Activated T-helper 1 cell treated with Interleukin-2 at 50 U/mL for 16 hours (primary cell): ENCODE results near the gene ITIH4.

Experiments
- DNase-seq: peaks from one replicate; pipeline ENCODE4 v3.0.0-alpha.2; 2020; ENCODE audit warnings: low read depth

The ITIH4 gene

DNA sequence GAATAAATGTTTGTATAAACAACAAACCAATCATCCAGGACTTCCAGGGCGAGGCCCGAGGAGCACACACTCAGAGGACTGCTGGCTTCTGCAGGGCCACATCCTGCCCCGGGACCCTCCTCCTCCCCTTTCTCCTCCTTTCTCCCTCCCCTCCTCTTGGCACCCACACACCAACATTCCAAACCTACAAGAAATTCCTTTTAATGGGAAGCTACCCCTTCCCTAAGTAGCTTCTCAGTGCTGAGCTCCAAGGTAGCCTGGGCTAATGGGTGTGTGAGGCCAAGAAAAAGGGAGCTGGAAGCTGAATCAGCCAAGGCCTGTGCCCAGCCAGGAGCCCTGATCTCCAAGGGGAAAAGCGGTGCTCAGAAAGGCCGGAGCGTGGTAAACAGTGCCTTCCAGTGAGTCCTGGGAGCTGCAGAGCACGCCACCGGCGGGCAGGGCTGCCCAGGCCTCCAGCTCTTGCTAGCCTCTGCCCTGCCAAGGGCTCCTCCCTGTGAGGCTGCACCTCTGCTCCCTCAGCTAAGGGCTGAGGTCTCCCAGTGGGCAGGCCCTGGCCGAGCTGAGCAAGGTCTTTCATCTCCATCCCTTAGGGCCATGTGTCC is 32.0 kb downstream of the ITIH4 start:
- DNase-seq = no peak

DNA sequence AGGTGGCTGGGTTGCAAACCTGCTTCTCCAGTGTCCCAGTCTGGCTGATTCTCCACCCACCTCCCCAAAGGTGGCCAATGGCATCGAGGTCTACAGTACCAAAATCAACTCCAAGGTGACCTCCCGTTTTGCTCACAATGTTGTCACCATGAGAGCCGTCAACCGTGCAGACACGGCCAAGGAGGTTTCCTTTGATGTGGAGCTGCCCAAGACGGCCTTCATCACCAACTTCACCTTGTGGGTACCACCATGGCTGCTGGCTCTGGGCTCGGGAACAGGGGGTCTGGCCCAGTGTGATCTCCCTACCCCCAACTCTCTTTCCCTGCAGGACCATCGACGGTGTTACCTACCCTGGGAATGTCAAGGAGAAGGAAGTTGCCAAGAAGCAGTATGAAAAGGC is 34.1 kb downstream of the ITIH4 start:
- DNase-seq = no peak

DNA sequence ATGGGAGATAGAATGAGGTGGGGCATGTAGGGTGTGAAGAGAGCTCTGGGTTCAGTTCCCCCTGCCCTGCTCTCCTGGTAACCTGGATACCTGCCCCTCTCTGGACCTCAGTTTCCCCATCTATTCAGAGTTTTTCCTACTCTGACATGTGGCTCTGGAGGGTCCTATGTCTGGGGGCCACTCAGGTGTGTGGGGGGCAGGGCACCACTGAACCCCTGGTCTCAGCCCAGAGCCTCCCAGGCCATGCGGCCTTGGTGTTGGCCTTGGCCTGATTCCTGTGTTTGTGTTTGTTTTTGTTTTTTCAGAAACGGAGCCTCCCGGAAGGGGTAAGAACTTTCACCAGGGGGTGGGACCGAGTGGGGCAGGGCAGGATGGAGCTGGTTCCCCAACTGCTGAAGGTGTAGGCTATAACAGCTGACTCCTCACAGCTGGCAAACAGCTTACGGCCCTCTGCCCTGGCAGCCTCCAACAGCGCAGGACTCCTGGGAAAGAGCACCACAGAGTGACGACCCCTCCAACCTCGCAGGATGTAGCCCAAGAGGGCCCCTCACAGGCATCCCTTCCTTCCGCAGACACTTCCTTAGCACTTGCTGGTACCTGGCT is 35.1 kb downstream of the ITIH4 start:
- DNase-seq = no peak

DNA sequence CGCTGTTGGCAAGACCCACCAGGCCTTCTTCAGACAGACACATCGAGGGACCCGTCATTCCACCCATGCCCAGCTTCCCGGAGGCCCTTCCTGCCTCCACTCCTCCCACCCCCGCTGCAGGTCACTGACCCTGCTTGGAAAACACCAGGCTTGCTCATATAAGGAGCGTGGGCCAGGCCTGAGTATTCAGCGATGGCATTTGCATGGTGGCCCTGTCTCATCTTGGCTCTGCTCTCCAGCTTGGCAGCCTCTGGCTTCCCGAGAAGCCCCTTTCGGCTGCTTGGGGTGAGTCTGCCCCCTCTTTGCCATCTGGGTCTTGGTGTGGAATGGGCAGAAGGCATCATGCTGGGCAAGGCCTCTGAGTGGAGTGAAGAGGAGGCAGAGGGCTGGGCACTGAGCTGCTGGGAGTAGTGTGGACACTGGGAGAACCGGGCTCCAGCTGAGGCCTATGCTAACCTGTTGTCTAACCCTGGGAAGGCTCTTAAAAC is 35.8 kb downstream of the ITIH4 start, which contains the start of gene ITIH3:
TSS of gene ITIH3 (plus strand) at position 185 of the 488 bp plus-strand sequence. CDS start at position 193, 8 bp downstream.
- no peak for DNase-seq

DNA sequence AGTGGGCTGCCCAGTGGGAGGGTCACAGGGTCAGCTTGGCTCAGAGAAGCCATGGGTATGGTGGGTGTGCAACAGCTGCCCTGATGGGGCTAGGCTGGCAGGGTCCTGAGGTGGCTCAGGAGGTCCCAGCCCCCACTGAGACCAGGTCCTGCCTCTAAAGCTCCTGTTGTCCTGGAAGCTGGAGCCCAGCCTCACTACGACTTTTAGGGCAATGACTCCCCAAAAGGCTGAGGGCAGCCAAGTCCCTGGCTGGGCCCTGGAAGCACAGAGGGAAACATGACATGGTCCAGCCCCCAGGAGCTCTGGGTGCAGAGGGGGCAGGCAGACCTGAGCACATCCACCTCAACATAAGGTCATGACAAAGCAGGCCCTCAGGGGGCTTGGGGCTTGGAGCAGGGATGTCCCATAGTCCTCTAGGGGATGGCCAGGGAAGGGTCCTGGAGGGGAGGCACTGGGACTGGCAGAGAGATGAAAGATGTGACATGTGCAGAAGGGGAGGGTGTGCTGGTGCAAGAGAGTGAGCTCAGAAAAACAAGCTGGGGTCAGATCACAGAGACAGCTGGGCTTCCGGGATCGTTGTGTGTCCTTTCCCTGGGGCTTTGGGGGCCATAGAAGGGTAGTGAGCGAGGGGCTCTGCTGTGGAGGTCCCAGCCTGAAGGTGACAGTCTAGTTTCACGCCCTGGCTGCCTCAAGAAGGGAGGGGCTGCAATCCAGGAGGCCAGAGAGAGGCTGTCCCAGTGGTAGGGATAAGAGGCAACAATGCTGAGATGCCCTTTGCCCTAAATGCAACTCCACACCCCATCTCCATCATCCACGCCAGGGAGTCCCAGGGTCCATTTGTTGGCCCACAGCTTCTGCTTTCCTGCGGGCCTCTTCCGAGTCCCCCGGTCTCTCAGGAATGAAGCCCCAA is 36.5 kb downstream of the ITIH4 start:
- DNase-seq = no peak

DNA sequence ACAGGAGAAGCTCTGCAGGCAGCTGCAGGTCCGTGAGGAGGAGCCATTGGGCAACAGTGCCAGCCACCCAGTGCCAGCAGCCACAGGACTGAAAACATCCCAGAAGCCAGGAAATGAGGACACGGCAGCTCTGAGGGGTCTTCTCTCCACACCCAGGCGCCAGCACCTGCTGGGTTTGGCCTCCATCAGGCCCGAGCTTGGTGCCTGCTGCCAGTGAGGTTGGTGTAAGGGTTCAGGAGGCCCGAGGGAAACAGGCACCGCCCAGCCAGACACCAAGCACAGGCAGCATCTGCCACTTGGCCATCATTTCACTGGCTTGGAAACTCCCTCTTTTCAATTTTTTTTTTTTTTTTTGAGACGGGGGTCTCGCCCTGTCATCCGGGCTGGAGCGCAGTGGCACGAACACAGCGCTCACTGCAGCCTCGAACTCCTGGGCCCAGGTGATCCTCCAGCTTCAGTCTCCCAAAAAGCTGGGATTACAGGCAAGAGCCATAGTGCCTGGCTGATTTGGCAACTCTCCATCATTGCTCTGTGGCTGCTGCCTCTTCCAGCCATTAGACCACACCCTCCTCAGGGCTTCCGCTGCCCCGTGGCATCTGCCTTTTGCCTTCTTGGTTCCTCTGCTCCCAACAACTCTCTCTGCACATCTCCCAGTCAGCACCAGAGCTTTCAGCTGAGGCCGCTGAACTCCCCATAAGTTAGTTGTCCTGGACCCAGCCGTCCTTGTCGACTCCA is 37.3 kb downstream of the ITIH4 start:
- DNase-seq = no peak

DNA sequence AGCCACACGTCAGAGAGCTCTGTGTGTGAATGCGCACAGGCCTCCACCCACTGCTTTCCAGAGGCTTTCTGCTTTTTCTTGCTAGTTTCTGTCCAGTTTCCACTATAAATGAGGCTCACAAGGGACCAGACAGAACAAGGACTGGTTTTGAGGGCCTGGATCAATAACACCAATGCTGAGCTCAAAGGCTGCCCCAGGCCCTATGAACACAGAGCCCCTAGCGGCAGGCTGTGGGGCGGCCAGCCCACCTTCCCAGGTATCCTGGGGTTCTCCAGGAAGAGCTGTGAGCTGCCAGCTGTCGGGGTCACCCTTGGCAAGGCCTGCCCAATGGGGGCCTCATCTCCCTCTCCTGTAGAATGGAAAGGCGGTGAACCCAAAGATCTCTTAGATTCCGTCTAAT is 38.1 kb downstream of the ITIH4 start:
- DNase-seq = no peak

DNA sequence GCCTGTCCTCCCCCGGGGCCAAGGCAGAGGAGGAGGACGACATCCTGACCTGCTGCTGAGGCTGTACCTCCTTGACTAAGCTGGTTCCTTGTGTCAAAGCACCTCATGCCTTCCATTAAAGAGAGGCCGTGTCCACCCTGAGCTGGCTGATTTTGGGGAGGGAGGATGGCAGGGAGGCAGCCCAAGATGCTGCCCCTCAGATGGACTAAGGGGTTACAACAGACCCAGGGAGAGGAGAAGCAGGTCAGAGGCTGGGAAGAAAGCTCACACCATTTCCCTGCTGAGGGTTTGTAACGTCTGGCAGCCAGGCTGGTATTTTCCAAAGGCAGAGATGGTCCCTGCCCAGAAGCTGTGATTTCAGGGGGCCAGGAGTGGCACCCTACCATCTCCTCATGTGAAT is 38.5 kb downstream of the ITIH4 start:
- DNase-seq = no peak

DNA sequence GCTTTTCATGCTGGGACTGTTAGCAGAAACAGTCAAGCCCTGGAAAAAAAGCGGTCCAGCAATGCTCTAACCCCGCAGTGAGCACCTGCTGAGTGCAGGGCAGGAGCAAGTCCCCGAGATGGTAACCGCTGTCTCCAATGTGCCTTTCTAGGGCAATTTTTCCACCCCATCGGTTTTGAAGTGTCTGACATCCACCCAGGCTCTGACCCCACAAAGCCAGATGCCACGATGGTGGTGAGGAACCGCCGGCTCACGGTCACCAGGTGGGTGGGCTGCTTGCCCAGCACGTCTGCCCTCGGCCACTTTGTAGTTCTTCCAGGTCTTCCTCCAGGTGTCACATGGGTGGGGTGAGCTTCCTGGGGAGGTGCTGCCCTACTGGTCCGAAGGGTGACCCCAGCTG is 39.1 kb downstream of the ITIH4 start:
- DNase-seq = no peak

DNA sequence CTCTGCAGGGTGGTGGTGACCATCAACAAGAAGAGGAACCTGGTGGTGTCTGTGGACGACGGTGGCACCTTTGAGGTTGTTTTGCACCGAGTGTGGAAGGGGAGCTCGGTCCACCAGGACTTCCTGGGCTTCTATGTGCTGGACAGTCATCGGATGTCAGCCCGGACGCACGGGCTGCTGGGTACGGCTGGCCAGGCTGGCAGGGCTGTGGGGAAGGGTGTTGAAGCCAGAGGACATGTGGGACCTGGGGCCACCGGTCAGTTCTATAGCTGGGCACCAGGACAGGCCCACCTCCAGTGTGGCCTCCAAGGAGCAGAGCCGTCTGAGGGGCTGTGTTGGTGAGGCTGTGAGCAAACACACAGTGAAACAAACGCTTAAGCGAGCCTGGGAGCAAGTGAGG is 39.7 kb downstream of the ITIH4 start:
- no peak for DNase-seq

DNA sequence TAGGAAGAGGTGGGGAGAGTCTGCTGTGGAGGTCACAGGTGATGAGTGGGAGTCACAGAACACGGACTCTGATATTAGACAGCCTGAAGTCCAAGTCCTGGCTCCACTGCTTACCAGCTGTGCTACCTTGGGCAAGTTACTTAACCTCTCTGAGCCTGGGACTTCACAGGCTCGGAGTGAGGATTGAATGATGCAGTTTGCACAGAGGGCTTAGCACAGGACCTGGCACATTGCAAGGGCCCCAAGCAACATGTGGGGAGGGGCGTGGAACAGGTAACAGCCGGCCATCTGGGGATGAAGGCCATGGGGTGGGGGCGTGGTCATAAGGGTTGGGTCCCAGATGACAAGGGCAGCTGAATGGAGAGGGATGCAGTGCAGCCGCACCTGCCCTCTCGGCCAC is 40.1 kb downstream of the ITIH4 start:
- no peak for DNase-seq

DNA sequence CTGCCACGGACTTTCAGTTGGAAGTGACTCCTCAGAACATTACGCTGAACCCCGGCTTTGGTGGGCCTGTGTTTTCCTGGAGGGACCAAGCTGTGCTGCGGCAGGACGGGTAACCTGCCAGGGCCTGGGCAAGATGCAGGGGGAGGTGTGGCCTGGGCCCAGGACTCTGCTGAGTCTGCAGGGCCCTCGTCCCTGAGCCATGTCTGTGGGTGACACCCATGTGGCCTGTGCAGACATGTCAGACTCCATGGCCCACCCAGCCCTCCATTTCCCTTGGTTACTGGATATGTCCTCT is 40.8 kb downstream of the ITIH4 start:
- DNase-seq = no peak

DNA sequence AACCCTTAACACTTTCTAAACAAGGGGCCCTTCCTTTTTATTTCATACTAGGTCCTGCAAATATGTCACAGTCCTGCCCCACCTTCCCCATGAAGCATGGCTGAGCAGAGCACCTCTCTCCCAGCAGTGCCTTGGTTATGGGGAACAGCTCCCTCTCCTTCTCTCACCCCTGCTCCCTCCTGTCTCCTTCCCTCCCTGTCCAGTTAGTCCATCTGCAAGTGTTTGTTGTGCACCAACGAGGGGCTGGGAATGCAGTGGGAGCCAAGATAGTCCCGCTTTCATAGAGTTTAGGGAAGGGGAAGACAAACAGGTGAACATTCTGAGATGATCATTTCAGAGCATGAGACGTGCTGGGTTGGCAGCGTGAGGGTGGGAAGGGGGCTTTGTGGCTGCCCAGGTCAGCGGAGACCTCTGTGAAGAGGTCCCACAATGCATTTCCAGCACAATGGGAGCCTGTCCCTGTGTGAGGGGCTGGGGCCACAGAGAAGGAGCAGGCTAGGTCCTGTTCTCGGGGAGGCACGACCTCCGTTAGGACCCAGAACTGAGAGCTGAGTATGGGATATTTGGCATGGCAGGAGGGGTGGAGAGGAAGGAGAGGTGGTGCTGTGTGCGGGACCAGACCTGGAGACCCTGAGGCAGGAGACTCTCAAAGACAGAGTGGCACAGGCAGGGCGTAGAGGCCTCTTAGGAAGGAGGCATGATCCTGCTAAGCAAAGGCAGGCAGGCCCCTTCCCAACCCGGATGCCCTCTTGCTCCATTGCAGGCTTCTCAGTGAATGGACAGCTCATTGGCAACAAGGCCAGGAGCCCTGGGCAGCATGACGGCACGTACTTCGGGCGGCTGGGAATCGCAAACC is 41.4 kb downstream of the ITIH4 start:
- no peak for DNase-seq

DNA sequence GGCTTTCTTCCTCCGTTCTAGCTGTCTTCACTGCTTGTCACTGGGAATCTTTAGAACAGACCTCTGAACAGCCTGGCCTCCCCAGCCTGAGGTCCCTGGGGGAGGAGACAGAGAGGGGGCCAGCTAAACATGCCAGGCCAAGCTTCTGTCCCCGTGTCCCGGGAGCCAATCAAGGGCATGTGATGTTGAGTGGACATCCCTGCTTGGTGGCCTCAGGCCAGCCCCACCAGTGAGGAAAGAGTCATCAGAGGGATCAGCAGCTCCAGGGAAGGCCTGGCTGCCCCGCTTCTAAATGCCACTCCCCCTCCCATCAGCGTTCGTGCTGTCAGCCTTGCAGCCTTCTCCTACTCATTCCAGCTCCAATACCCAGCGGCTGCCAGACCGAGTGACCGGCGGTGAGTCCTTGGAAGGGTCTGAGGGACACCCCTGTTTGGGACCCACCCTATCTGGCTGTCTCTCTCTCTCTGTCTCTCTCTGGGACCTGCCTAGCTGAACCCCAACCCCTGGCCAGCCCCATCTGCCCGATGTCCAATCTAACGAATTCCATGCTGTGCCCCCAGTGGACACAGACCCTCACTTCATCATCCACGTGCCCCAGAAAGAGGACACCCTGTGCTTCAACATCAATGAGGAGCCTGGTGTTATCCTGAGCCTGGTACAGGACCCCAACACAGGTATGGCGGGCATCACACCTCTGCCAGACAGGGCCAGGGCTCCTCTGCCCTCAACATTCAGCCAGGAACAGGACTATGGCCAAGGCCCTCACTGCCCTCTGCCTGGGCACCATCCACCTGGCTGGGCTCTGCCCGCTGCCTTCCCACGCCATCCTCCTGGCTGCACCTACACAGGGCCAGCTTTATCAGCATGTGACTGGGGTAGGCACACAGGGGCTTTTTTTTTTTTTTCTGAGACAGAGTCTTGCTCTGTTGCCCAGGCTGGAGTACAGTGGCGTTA is 42.5 kb downstream of the ITIH4 start:
- DNase-seq = no peak

DNA sequence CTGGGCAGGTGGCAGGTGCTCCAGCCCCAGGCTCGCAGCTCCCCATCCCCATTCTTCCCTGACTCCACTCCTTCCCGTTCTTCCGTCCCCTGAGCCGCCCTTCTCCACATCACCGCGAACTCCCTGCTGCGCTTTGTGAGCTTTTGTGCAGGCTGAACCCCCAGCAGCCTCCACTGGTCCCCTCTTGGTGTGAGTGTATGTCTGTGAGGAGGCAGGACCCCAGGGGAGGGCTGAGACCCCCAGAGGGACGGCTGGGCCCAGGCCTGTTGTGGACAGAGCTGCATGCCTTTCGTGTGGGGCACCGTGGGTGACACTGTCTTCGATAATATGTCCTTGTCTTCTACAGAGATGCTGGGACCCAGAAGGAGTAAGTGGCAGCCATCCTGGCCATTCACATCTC is 43.2 kb downstream of the ITIH4 start:
- no peak for DNase-seq

DNA sequence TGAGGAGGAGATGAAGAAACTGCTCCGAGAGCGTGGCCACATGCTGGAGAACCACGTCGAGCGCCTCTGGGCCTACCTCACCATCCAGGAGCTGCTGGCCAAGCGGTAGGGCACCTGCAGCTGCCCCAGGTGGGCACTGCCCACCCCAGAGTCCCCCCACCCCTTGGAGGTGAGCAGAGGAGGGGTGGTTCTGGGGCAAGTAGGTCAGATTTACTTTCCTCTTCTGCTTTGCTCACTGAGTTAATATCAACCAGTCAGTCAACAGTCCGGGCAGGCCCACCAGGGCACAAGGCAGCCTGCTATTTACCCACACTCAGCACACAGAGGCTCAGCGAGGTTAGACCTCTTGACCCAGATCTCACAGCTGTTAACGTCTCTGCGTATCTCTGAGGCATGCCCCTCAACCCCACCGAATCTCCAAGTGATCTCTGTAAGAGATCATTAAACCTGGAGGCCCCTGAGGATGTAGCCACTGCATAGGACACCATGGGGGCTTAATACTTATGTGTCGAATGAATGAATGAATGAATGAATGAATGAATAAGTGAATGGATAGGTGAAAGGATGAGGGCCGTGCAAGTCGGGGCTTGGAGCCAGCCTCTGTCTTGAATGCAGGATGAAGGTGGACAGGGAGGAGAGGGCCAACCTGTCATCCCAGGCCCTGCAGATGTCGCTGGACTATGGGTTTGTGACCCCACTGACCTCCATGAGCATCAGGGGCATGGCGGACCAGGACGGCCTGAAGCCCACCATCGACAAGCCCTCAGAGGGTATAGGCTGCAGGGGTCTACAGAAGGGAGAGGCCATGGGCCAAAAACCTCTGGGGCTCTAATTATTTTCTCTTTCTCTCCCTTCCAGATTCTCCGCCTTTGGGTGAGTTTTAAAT is 43.9 kb downstream of the ITIH4 start:
- no peak for DNase-seq

DNA sequence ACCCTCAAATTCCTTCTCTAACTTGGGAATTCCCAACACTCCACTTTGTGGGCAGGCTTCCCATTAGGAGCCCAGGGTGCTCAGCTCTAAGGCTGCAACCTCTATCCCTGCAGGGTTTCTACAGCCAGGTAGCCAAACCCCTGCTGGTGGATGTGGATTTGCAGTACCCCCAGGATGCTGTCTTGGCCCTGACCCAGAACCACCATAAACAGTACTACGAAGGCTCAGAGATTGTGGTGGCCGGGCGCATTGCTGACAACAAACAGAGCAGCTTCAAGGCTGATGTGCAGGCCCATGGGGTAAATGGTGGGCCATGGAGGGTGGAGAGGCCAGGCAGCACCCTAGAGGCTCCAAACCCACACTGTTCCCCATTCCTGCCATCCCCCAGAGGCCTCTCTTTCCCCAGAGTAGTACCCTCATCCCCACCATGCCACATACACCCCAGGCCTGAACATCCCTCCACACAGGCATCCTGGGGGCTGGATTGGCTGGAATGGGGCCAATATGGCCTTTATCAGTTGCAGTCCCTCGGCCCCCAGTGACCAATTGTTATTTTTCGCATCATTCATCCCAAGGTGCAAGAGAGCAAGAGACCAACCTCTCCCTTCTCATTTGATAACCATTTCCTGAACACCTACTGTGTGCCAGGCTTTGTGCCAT is 45.4 kb downstream of the ITIH4 start:
- DNase-seq = no peak

DNA sequence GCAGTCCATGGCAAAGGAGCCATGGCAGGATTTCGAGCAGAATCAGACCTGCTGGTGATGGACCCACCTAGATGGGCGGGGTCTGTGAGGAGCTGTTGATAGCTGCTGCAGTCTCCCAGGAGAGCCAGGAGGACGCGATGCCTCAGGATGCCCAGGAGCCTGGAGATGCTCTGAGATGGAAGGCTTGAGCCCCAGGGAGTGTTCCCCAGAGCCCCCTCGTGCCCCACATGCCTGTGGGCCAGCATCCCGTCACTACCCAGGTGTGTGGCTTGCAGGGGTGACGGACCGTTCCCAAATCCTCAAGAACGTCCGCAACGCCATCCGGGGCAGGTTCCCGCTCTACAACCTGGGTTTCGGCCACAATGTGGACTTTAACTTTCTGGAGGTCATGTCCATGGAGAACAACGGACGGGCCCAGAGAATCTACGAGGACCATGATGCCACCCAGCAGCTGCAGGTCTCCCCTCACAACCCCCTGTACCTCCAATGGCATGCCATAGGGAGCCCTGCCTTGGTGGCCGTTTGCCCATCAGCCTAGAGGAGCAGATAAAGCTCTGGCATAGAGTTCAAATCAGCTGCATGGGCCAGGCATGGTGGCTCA is 46.4 kb downstream of the ITIH4 start:
- DNase-seq = no peak

DNA sequence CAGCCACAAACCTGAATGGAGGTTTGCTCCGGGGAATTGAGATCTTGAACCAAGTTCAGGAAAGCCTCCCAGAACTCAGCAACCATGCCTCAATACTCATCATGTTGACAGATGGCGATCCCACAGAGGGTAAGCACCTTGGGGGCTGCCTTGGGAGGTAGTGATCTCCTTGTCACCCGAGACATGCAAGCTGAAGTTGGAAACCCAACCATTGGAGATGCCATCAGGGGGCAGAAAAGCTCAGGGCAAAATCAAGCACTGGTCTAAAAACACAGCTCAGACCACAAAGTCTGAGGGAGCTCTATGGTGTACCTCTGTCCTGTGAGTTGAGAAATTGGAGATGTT is 47.3 kb downstream of the ITIH4 start:
- no peak for DNase-seq
